GM21526 (cell line): Measurements from ENCODE around the gene DNAH14.
A peak's percentile ranks its signal among the peaks of the same experiment; 100 is the strongest.
"Not testable (repeated sequence)": the region's sequence is repeated elsewhere in the genome, so short reads cannot be mapped to it uniquely, and the experiment has no call there.

ENCODE experiments used
- ATAC-seq: cut with Tn5 transposase; IDR thresholded peaks from one replicate; pipeline ENCODE4 v1.9.1; 2021; ENCODE audit warnings: moderate library complexity; ENCODE audit not compliant: unreplicated experiment, low FRiP score

DNAH14 gene

DNA sequence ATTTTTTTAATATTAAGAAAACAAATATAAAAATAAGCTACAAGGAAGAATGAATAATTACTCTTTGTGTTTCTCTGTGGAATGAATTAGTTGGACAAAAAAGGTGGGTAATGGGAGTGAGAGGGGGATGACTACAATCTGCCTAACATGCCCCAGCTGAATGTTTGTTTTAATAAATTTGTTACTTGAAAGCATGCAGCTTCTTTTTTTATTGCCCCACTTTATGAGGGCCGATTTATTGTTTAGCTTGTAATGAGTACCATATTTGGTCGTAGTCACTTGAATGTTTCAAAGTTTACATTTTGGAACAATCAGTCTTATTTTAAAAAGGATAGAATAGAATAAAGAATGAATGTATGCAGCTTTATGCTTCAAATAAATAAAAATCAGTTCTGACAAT is 301.0 kb downstream of the DNAH14 start:
- ATAC-seq = no peak

GRCh38 chr1:225232930-225233329 is 303.5 kb downstream of the DNAH14 start:
- not testable (repeated sequence) for ATAC-seq

- ATAC-seq = no peak
Observed at GRCh38 chr1:225242611-225243010, 313.1 kb downstream of the DNAH14 start.

DNA sequence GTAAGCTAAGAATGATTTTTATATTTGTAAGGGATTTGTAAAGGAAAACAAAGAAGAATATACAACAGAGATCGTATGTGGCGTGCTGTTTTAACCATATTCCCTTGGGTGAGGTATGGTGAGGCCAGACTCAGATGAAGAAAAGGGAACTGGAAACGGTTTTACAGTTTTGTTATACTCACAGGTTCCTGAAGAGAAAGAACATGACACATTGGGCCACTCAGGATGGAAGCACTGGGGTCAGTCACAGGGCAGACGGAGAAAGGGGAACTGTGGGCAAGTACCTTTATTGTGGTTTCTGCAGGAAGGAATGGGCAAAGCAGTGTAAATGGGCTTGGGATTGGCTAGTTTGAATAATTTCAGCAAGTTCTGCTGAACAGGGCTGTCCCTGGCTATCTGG is 321.0 kb downstream of the DNAH14 start:
- peak; percentile 92 for ATAC-seq

GRCh38 chr1:225253173-225253572 is 323.7 kb downstream of the DNAH14 start:
- no peak for ATAC-seq

GRCh38 chr1:225253784-225254183 is 324.3 kb downstream of the DNAH14 start:
- ATAC-seq = no peak

DNA sequence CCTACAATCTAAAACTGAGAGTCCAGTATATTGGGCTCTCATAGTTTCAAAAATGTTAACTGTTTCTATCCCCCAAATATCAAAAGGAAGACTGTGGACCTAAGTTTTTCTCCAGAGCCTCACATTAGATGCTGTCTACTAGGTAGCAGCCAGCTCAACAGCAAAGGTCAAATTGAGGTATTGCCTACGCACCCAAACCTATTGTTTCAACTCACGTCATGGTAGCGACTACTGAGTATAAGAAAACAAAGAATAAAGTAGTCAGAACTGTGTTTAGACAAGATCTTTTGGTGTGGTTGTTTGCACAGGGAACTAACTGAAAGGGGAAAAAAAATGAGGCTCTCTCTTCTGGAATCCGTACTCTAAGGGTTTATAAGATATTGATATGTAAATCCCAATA is 325.2 kb downstream of the DNAH14 start:
- ATAC-seq = no peak

- ATAC-seq = no peak
Observed at GRCh38 chr1:225257081-225257480, 327.6 kb downstream of the DNAH14 start.

DNA sequence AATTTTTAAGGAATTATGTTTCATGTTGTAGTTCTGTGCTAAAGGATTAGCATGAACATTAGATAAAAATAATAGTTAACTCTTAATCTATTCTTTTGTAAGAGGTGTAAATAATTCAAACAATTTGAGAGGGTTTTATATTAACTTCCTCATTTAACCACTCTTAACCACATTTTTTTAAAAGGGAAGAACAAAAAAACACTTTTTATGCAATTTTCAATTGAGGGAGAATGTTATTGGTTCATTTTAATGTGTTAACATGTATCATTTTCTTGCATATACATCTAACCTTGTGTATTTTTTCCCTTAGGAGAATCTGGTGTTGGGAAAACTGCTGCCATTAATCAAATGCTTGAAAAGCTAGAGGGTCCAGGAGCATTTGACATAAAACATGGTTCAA is 329.3 kb downstream of the DNAH14 start:
- no peak for ATAC-seq

GRCh38 chr1:225259542-225259941 is 330.1 kb downstream of the DNAH14 start:
- ATAC-seq = no peak

DNA sequence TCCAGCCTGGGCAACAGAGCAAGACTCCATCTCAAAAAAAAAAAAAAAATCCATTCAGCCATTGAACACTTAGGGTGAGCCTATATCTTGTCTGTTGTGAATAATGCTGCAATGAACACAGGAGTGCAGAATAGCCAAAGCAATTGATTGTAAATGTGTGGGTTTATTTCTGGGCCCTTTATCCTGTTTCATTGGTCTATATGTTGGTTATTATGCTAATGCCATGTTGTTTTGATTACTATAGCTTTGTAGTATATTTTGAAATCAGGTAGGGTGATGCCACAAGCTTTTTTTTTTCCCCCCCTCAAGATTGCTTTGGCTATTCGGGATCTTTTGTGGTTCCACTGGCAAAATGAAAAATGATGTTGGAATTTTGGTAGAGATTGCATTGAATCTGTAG is 330.8 kb downstream of the DNAH14 start:
- no peak for ATAC-seq

- no peak for ATAC-seq
Observed at GRCh38 chr1:225277445-225277844, 348.0 kb downstream of the DNAH14 start.

- no peak for ATAC-seq
Observed at GRCh38 chr1:225280563-225280962, 351.1 kb downstream of the DNAH14 start.

DNA sequence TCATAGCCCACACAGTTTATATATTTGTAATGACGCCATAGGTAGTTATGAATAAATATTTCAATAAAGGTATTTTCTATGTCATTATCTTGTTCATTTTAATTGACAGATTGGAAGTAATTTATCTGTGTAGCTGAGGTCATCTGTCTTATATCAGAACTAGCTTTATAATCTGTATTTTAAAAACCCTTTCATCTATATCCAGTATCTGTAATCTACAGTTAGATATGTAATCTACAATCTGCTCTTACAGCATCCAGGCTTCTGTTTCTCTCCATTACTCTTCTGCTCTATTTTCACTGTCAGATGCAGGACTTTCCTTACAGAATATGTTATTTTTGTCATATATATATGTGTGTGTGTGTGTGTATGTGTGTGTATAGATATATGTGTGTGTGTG is 360.8 kb downstream of the DNAH14 start:
- ATAC-seq = no peak

GRCh38 chr1:225299624-225300023 is 370.1 kb downstream of the DNAH14 start:
- ATAC-seq = no peak

DNA sequence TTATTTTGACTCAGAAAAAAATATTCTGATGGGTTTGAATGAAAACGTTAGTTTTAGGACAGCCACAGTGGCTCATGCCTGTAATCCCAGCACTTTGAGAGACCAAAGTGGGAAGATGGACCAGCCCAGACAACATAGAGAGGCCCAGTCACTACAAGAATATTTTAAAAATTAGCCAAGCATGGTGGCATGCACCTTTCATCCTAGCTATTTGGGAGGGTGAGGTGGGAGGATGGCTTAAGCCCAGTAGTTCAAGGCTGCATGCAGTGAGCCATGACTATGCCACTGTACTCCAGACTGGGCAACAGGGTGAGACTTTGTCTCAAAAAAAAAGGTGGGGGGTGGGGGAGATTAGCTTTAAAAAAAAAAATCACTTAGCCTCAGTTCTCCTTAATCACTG is 370.9 kb downstream of the DNAH14 start:
- ATAC-seq = no peak

GRCh38 chr1:225304996-225305395 is 375.5 kb downstream of the DNAH14 start:
- no peak for ATAC-seq

GRCh38 chr1:225310544-225310943 is 381.1 kb downstream of the DNAH14 start:
- not testable (repeated sequence) for ATAC-seq

GRCh38 chr1:225318706-225319575 is 389.5 kb downstream of the DNAH14 start:
- peak; percentile 96 for ATAC-seq

DNA sequence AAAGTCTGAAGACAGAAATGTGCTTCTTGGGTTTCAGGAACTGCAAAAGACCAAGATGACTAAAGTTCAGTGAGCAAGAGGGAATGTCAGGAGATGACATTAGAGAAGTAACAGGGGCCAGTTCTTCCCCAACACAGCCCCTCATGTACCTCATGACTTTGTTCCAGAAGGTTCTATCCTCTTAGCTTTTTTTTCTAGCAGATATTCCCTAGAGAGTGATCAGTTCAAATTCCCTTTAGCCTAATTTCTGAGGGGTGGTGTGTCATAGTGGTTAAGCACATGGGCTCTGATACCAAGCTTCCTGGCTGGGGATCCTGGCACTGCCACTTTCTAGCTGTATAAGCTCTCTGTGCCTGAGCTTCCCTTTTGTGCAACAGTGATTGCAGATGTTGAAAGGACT is 390.4 kb downstream of the DNAH14 start:
- ATAC-seq = no peak

DNA sequence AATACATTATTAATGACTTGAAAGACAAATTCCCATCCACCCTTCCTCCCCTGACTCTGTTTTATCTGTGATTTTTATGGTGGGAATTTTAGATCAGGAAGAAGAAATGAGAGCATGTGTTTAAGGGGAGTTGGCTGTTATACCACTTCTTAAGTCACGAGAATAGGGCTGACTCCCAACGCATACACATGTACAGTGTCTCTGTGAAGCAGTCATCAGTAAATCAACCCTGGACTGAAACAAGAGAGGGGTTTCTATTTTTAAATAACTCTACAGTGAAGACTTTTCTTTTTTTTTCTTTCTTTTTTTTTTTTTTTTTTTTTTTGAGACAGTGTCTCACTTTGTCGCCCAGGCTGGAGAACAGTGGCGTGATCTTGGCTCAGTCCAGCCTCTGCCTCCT is 392.3 kb downstream of the DNAH14 start:
- no peak for ATAC-seq

DNA sequence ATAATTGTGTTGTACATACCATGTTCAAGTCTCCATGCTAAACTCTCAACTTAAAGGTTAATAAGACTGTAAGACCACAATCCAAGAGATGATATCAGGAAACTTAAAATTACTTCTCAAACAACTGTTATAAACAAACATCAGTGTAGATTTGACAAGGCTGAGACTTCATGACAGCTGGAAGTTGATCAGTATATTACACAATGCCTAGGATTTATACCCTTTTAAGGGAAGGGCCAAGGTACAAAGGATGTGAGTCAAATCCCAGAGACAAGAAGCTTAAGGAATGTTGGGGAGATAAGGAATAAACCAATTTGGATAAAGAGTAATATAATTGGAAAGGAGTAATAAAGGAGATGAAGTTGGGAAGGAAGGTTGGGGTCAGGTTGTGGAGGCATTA is 399.6 kb downstream of the DNAH14 start:
- ATAC-seq = no peak
